ENCODE results near the gene ADAM8.
"Not testable (repeated sequence)": the region's sequence is repeated elsewhere in the genome, so short reads cannot be mapped to it uniquely, and the experiment has no call there.

The ADAM8 gene

DNA sequence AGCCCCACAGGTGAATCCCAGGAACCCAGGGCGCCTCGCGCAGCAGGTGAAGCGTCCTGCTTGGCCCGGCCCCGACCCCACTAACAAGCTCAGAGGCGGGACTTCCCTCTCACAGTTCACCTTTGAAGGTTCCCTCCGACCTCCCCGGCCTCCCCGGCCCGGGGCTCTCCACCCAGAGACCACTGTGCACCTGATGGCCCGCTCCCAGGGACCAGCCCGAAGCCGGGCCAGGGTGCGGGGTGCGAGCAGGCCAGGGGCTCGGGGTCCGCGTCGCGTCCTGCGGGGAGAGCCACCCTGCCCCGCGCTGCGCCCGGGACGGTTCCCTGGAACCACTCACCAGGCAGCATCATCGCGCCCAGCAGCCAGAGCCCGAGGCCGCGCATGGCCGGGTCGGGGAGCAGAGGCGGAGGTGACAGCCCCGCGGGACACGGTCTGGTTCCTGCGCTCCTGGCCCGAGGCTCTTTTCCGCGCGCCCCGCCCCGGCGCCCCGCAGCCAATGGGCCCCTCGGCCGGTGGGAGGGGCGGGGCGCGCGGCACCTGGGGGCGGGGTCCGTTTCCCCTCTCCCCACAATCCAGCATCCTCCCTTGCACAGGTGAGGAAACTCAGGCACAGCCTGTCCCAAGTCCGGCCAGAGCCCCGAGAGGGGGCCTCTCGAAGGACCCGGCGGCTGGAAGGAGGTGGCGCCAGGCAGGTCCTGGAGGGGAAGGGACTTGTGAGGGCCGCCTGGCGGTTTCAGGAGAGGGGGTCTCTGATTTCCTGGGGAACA lies at the start of gene ADAM8:
TSS of gene ADAM8 (minus strand) at position 434 of the 767 bp plus-strand sequence. CDS start at position 383, 51 bp downstream.
- no peak for DNase-seq

- DNase-seq: no peak
Measured at GRCh38 chr10:133326223-133326551, 49.5 kb upstream of the ADAM8 start.

DNA sequence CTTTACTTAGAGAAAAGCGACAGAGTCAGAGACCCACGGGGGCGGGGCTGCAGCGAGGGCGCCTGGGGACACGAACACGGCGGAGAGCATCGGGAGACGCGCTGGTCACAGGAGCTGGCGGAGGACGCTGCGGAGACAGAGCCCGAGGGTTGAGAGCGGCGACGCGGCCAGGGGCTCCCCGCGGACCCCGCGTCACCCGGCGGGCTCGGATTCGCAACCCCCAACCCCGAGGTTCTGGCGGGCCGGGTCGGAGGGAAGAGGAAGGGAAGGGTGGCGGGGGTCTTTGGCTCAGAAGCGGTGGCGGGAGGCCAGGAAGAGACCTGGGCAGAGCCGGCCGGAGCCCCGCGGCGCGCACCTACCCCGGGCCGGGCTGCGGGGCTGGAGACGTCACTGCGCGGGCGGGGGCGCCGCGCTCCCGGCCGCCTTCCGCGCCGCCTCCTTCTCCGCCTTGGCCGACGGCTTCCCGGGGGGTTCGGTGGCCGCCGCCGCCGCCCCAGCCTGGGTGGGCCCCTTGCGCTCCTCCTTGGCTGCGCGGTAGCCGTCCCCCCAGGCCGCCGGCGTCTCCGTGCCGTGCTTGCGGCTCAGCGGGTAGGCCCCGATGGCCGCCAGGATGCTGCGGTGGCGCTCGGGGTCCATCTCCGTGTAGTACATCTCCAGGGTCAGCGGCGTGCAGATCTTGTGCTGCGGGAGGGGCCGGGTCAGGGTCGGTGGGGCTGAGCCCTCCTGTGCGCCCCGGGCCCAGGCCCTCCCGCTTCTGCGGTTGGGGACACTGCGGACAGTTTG lies 49.0 kb upstream of the ADAM8 start:
- no peak for DNase-seq

DNA sequence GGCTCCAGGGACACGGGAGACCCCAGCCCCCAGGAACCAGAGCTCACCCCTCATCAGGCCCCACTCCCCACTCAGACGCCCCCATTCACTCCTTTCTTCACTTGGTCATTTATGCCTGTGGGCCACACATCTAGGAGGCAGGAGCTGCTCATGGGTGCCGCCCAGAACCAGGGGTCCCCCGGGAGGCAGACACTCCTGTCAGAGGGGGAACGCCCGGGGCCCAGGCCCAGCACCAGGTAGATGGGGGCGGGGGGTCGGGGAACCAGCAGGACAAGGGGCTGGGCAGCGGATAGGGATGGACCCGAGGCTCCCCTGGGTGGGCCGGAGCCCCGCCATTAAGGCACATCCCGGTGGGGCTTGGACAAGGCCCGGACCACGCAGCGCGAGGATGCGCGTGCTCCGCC lies 48.2 kb upstream of the ADAM8 start:
- no peak for DNase-seq

- DNase-seq: no peak
Measured at GRCh38 chr10:133324198-133324792, 47.6 kb upstream of the ADAM8 start.

DNA sequence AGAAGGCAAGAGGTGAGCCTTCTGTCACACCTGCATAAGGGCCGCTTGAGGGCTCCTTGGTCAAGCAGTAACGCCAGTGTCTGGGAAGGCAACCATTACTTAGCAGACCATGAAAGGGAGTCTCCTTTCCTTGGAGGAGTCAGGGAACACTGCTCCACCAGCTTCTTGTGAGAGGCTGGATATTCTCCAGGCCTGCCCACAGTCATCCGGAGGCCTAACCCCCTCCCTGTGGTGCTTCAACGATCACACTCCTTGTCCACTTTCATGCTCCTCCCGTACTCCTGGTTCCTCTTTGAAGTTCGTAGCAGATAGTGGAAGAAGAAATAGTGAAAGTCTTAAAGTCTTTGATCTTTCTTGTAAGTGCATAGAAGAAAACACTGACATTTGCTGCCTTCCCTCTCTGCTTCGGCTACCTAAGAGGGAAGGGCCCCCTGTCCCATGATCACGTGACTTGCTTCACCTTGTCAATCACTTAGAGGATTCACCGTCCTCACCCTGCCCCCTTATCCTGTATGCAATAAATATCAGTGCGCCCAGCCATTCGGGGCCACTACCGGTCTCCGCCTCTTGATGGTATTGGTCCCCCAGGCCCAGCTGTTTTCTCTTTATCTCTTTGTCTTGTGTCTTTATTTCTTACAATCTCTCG lies 45.5 kb upstream of the ADAM8 start:
- DNase-seq: not testable (repeated sequence)

GRCh38 chr10:133320852-133321422 lies 44.3 kb upstream of the ADAM8 start:
- not testable (repeated sequence) for DNase-seq

DNA sequence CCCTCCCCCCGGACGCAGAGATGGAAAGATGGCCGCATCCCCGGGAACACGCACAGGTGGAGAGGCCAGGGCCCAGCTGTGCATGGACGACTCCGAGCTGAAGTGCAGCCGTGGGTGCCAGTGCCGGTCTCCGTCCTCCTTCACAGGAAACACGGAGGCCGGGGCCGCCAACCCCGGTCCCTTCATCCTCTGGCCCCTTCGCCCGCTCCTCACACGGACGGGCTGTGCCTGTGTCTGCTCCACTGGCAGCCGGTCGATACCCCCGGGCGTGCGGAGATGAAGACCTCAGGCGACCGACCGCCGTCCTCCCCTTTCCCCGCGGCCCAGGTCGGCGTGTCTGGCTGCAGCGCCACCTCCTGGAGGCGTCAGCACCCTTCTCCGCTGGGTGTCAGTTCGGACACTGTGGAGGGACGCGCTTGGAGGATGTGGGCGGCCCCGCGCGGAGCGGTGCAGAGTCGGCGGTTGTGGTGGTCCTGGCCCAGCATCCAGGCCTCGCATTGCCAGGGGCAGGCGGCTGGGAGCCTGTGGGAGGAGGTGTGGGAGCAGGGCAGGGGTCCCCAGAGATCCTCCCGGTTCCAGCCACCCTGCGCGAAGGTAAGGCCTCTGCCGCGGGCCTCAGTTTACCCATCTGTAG lies 41.9 kb upstream of the ADAM8 start:
- DNase-seq: peak; percentile 29

DNA sequence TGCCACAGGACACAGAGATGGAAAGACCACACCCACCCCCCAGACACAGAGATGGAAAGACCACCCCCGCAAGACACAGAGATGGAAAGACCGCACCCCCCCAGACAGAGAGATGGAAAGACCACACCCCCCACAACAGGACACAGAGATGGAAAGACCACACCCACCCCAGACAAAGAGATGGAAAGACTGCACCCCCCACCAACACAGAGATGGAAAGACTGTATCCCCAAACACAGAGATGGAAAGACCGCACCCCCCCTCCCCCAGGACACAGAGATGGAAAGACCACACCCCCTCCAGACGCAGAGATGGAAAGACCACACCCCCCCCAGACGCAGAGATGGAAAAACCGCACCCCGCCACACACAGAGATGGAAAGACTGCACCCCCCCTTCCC lies 40.1 kb upstream of the ADAM8 start:
- DNase-seq: no peak

GRCh38 chr10:133316266-133316665 lies 39.6 kb upstream of the ADAM8 start:
- no peak for DNase-seq

- no peak for DNase-seq
Measured at GRCh38 chr10:133315847-133316246, 39.2 kb upstream of the ADAM8 start.

GRCh38 chr10:133314911-133315310 lies 38.2 kb upstream of the ADAM8 start:
- DNase-seq: no peak

DNA sequence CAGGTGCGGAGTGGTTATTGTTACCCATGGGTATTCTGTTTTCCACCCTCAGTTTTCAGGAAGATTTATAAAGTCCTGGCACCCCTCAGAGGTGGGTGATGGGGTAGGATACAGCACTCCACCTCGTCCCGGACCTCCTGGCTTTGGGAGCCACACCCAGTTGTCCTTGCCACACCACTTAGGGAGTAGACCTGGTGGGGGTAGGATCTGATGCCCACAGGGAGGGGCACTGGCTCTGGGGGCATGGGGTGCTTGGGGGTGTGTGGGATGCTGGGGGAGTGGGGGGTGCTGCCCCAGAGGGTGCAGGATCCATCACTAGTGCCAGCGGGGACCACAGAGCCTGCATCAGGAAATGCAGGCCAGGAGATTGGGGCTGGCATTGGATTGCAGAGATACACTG lies 36.5 kb upstream of the ADAM8 start:
- DNase-seq: no peak

DNA sequence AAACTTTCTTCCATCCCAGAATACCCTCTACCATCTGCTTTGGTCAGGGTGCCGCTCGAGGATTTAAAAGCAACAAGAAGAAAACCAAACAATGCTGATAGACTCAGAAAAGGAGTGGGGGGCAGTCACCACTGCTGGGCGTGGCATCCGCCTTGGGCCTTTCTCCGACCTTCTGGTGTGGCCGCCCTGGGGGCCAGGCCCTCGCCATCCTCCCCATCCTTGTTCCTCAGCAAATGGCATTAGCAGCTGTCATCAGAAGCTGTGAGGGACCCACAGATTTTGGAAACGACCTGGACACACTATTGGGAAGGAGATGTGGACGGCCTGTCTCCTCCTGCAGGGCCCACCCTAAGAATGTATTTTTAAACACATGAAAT lies 36.1 kb upstream of the ADAM8 start:
- no peak for DNase-seq

DNA sequence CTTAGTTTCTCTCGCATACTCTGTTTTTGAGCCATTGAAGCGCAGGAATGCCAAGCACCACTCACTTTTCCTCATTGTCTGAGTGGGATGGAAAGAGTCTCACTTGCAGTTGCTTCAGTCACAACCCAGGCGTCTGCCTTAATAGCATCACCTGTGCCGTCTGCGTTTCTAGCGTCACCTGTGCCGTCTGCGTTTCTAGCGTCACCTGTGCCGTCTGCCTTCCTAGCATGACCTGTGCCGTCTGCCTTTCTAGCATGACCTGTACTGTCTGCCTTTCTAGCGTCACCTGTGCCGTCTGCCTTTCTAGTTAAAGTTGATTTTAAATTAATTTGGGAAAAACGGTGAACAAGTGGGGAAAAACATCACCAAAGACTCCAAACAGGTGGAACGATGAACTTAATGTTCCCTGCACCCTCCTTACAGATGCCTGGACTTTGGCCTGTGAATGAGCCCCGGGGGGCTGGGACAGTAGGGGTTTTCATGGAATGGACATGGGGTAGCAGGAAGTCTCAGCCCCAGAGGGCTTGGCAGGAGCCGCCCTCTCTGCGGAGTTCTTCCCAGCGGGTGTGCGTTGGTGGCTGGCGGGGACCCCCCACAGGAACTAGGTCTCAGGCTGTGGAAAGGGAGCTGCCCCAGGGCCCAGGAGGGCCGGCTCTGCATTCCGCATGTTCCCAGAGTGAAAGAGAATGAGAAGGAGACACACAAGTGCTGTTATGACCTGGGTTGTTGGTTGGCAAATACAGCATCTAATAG lies 35.5 kb upstream of the ADAM8 start:
- no peak for DNase-seq

- DNase-seq: no peak
Measured at GRCh38 chr10:133311570-133311969, 34.9 kb upstream of the ADAM8 start.

DNA sequence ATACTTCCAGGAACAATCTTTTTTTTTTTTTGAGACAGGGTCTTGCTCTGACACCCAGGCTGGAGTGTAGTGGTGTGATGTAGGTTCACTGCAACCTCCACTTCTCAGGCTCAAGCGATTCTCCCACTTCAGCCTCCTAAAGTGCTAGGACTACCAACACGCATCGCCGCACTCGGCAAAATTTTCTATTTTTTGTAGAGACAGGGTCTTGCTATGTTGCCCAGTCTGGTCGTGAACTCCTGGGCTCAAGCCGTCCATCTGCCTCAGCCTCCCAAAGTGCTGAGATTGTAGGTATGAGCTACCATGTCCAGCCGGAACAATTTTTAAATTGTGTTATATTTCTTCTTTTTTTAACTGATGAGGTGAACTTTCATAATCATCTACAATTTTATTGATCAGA lies 34.1 kb upstream of the ADAM8 start:
- DNase-seq: no peak

DNA sequence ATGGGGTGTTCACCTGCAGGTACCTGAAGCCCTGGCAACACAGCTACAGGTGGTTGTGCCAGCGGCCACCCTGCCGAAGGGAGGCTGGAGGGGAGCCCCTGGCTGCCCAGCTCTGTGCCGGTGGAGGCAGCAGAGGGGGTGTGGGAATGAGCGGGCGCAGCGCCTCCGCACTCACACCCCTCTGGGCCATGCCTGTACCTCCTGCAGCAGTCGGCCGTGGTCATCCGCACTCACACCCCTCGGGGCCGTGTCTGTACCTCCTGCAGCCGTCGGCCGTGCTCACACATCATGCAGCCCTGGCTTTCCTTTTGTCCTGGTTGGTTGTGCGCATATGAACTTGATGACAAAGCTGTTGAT lies 33.7 kb upstream of the ADAM8 start:
- no peak for DNase-seq

GRCh38 chr10:133309720-133310398 lies 33.2 kb upstream of the ADAM8 start:
- no peak for DNase-seq

GRCh38 chr10:133309100-133309719 lies 32.5 kb upstream of the ADAM8 start:
- peak; percentile 89 for DNase-seq

Measured in KG1 (cell line).